Stomach (tissue), 4 donors: ENCODE measurements around the gene TMEM98.
A peak's percentile ranks its signal among the peaks of the same experiment; 100 is the strongest.

Experiments
- CTCF ChIP-seq, 7 experiments: fragments of 450-650 bp in 4 of 7; fragments of 200-600 bp in 3 of 7; sonication (generic) in 3 of 7; IDR thresholded peaks; one replicate each; pipeline ENCODE4 v1.5.1; 2016 to 2019; ENCODE audit warnings: antibody characterized with exemption in 7 of 7, control low read depth in 2 of 7, mild to moderate bottlenecking in 1 of 7
- POLR2A ChIP-seq, 4 donors: fragments of 450-650 bp; IDR thresholded peaks; one replicate each; pipeline ENCODE4 v1.6.1; 2016; ENCODE audit warnings: antibody characterized with exemption in 4 of 4, control low read depth in 2 of 4, mild to moderate bottlenecking in 1 of 4, moderate library complexity in 1 of 4
- POLR2AphosphoS5 ChIP-seq, 3 donors: sonication (generic); formaldehyde crosslinking; IDR thresholded peaks; one replicate each; pipeline ENCODE4 v1.6.1; 2016; ENCODE audit warnings: antibody characterized with exemption in 3 of 3

- TF ChIP-seq CTCF (IDR thresholded peaks at IDR 0.05) (no peak), POLR2A (IDR thresholded peaks at IDR 0.05) (no peak), POLR2AphosphoS5 (IDR thresholded peaks at IDR 0.05) (peak in 1 of 3 donors; percentile 40)
Measured at GRCh38 chr17:32962320-32962711, 34.4 kb downstream of the TMEM98 start.
